Activated CD8-positive, alpha-beta T cell treated with anti-CD3 and anti-CD28 coated beads for 36 hours (primary cell): ENCODE data around the gene ACTL10. TPM values are rescaled to one million over a fixed set of nuclear protein-coding genes. Genes with fewer than 3 reads are reported as not detected.
A peak's percentile ranks its signal among the peaks of the same experiment; 100 is the strongest.

ENCODE experiments used
- ATAC-seq: fragments of 200-7000 bp; cut with Tn5 transposase; one replicate; pipeline ENCODE4 v1.10.0; 2021; ENCODE audit warnings: mild to moderate bottlenecking, moderate library complexity
- CTCF ChIA-PET: fragments of 350-600 bp; sonication (Branson Sonifier 250); formaldehyde crosslinking; loops from one replicate; lab custom pipeline; 2021; ENCODE audit warnings: antibody characterized with exemption; lab: Charles Lee
- POLR2A ChIA-PET: fragments of 350-600 bp; sonication (Branson Sonifier 250); formaldehyde crosslinking; loops from one replicate; lab custom pipeline; 2021; ENCODE audit warnings: antibody characterized with exemption; lab: Charles Lee
- DNase-seq: peaks from one replicate; pipeline ENCODE4 v3.0.0-alpha.2; 2020
- H3K27ac Mint-ChIP-seq: one replicate; pipeline ENCODE4 v1.8.0; 2021; ENCODE audit warnings: mild to moderate bottlenecking, mixed read lengths
- H3K27me3 Mint-ChIP-seq: one replicate; pipeline ENCODE4 v1.8.0; 2021; ENCODE audit warnings: mixed read lengths
- H3K36me3 Mint-ChIP-seq: one replicate; pipeline ENCODE4 v1.8.0; 2021; ENCODE audit warnings: low read depth, mixed read lengths
- H3K4me1 Mint-ChIP-seq: one replicate; pipeline ENCODE4 v1.8.0; 2021; ENCODE audit warnings: low read depth, mixed read lengths
- H3K4me3 Mint-ChIP-seq: one replicate; pipeline ENCODE4 v1.8.0; 2021; ENCODE audit warnings: mild to moderate bottlenecking, moderate library complexity, mixed read lengths
- H3K9me3 Mint-ChIP-seq: one replicate; pipeline ENCODE4 v1.8.0; 2021; ENCODE audit warnings: mixed read lengths
- CTCF ChIP-seq: fragments of 200-600 bp; IDR thresholded peaks from one replicate; pipeline ENCODE4 v1.8.0; 2022; ENCODE audit warnings: antibody characterized with exemption, mild to moderate bottlenecking
- intact Hi-C: fragments of 100-400 bp; cut with micrococcal nuclease; formaldehyde crosslinking; loops from one replicate; pipeline ENCODE4 v1.10.0; 2022
- total RNA-seq, 2 experiments: library from RNA; stranded (reverse); gene quantifications; one replicate each; pipeline ENCODE4 v1.2.3, GENCODE V29; 2021

ACTL10 gene
- total RNA-seq, 2 experiments from 2014 or later = 2.4 TPM

DNA sequence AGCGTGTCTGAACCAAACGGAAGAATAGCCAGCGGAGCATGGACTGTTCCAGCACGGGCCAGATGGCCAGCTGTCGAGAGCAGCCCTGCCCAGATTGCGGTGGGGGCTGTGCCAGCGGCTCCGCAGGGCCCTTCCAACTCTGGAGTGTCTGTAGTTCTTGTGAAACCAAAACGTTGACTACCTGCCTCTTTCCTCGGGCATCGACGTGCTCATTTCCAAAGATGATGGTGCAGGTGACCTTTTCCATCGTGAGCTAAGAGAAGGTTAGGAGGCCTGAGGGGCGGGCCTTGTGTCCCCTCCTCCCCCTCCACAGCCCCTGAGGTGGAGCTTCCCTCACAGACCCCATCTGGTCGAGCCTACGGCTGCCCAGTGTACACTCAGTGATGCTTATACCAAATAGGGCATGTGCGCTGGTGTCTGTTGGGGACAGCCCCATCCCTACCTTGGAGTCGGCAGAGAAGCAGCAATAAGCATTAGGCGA lies 17.5 kb upstream of the ACTL10 start:
- POLR2A ChIA-PET = interaction anchor here (0.6 to 1.6 kb wide), 3 partner anchors 11 to 247 kb away, joined by 3 to 4 read pairs (median 3); no protein-coding TSS in a partner anchor
- Mint-ChIP-seq H3K4me3 (no peak overlapping the region), H3K36me3 (peaks cover 9% of the 10 kb centered on the region), H3K27ac (no peak overlapping the region), H3K27me3 (no peaks in the 10 kb centered on the region), H3K9me3 (no peaks in the 10 kb centered on the region), H3K4me1 (peaks cover 38% of the 10 kb centered on the region)
- ATAC-seq (peak; percentile 26), DNase-seq (no peak)
- intact Hi-C loops = no loop called here
- CTCF ChIA-PET = interaction anchor here (1.1 kb wide), 1 partner anchor 19 kb away, joined by 4 read pairs; no protein-coding TSS in a partner anchor
- TF ChIP-seq CTCF = no peak

- DNase-seq (no peak), ATAC-seq (no peak)
- intact Hi-C loops = loop anchor here (5.0 kb wide), 1 partner anchor 193 kb away; no protein-coding TSS in a partner anchor
- Mint-ChIP-seq H3K27me3 (no peaks in the 10 kb centered on the region), H3K36me3 (peaks cover 6% of the 10 kb centered on the region), H3K4me3 (no peak overlapping the region), H3K27ac (no peak overlapping the region), H3K9me3 (no peaks in the 10 kb centered on the region), H3K4me1 (peaks cover 38% of the 10 kb centered on the region)
- ChIA-PET CTCF (interaction anchor here (2.7 kb wide), 1 partner anchor 17 kb away, joined by 9 read pairs; the partner anchor contains the start of gene ACTL10), POLR2A (no interaction called here)
- TF ChIP-seq CTCF = no peak
These were observed 16.5 kb upstream of the ACTL10 start for GRCh38 chr20:33650111-33650752.

- intact Hi-C loops = loop anchor here (5.0 kb wide), 1 partner anchor 194 kb away; no protein-coding TSS in a partner anchor
- ChIA-PET POLR2A (interaction anchor here (0.9 kb wide), 1 partner anchor 16 kb away, joined by 4 read pairs; the partner anchor contains the start of gene ACTL10), CTCF (interaction anchor here (1.2 to 2.9 kb wide), 3 partner anchors 13 to 350 kb away, joined by 3 to 20 read pairs (median 9); partner anchors contain the start of genes ACTL10 and C20orf144)
- no peak for ATAC-seq
- no peaks in the 10 kb centered on the region for H3K9me3 Mint-ChIP-seq
- no peaks in the 10 kb centered on the region for H3K36me3 Mint-ChIP-seq
- no peak for DNase-seq
- no peak for TF ChIP-seq CTCF
- H3K27me3 Mint-ChIP-seq = no peaks in the 10 kb centered on the region
- no peak overlapping the region for H3K4me3 Mint-ChIP-seq
- no peak overlapping the region for H3K27ac Mint-ChIP-seq
- H3K4me1 Mint-ChIP-seq = peaks cover 38% of the 10 kb centered on the region
These were observed 15.8 kb upstream of the ACTL10 start for GRCh38 chr20:33650753-33651561.

GRCh38 chr20:33651562-33652048 lies 15.1 kb upstream of the ACTL10 start:
- DNase-seq (no peak), ATAC-seq (no peak)
- H3K9me3 Mint-ChIP-seq = no peaks in the 10 kb centered on the region
- H3K27me3 Mint-ChIP-seq = no peaks in the 10 kb centered on the region
- POLR2A ChIA-PET = interaction anchor here (0.9 kb wide), 1 partner anchor 15 kb away, joined by 4 read pairs; the partner anchor contains the start of gene ACTL10
- H3K4me1 Mint-ChIP-seq = peaks cover 38% of the 10 kb centered on the region
- CTCF ChIA-PET = interaction anchor here (1.2 to 2.9 kb wide), 3 partner anchors 12 to 350 kb away, joined by 3 to 20 read pairs (median 9); partner anchors contain the start of genes ACTL10 and C20orf144
- no peaks in the 10 kb centered on the region for H3K36me3 Mint-ChIP-seq
- no peak for TF ChIP-seq CTCF
- no peak overlapping the region for H3K4me3 Mint-ChIP-seq
- intact Hi-C loops = loop anchor here (5.0 kb wide), 1 partner anchor 194 kb away; no protein-coding TSS in a partner anchor
- H3K27ac Mint-ChIP-seq = no peak overlapping the region
